ENCODE data around the gene BRINP2.

BRINP2 gene

GRCh38 chr1:177211231-177211630 lies 40.5 kb downstream of the BRINP2 start:
- Histone ChIP-seq H2BK15ac (replicated peaks; ENCODE audit: low read depth) (no peak overlapping the region), H2AK5ac (ENCODE audit: low read length) (no peak overlapping the region), H3K18ac (ENCODE audit: low read length) (no peak overlapping the region), H4K8ac (ENCODE audit: low read depth, low read length) (no peak overlapping the region), H3K9ac (ENCODE audit: low read length) (no peak overlapping the region), H3K4me2 (ENCODE audit: low read length) (no peak overlapping the region), H3K4ac (ENCODE audit: low read depth, low read length) (no peak overlapping the region), H3K79me1 (ENCODE audit: low read length) (no peaks in the 10 kb centered on the region), H3K27me3 (ENCODE audit: insufficient read depth, low read length, poor library complexity) (no peaks in the 10 kb centered on the region), H2BK120ac (ENCODE audit: low read depth, low read length) (no peak overlapping the region), H3K79me2 (ENCODE audit: control insufficient read depth, insufficient read depth, low read length) (no peaks in the 10 kb centered on the region), H3K27ac (ENCODE audit: low read depth, low read length) (no peak overlapping the region), H3K4me3 (ENCODE audit: low read length) (no peak overlapping the region), H3K56ac (ENCODE audit: low read length) (no peak overlapping the region), H3K23ac (ENCODE audit: low read length) (no peak overlapping the region), H2BK5ac (ENCODE audit: low read length) (no peak overlapping the region), H3K36me3 (ENCODE audit: control insufficient read depth, insufficient read depth, low read length) (no peaks in the 10 kb centered on the region), H4K5ac (ENCODE audit: low read length) (no peak overlapping the region), H3K4me1 (ENCODE audit: control insufficient read depth, low read depth, low read length) (no peaks in the 10 kb centered on the region)
- WGBS (ENCODE audit: extremely low coverage, insufficient coverage, low lambda C conversion rate): no CpG with 5 or more reads among the region's 4 CpGs
- no peak for DNase-seq

GRCh38 chr1:177216587-177217202 lies 45.9 kb downstream of the BRINP2 start:
- H3K4me3 ChIP-seq (ENCODE audit: low read length): no peak overlapping the region
- no peak overlapping the region for H3K9ac ChIP-seq (ENCODE audit: low read length)
- no peak overlapping the region for H2BK120ac ChIP-seq (ENCODE audit: low read depth, low read length)
- H3K23ac ChIP-seq (ENCODE audit: low read length): no peak overlapping the region
- H3K18ac ChIP-seq (ENCODE audit: low read length): no peak overlapping the region
- H3K79me2 ChIP-seq (ENCODE audit: control insufficient read depth, insufficient read depth, low read length): no peaks in the 10 kb centered on the region
- H2AK5ac ChIP-seq (ENCODE audit: low read length): no peak overlapping the region
- H3K4ac ChIP-seq (ENCODE audit: low read depth, low read length): no peak overlapping the region
- no peak overlapping the region for H3K56ac ChIP-seq (ENCODE audit: low read length)
- H3K79me1 ChIP-seq (ENCODE audit: low read length): no peaks in the 10 kb centered on the region
- no peaks in the 10 kb centered on the region for H3K36me3 ChIP-seq (ENCODE audit: control insufficient read depth, insufficient read depth, low read length)
- no peak overlapping the region for H3K4me2 ChIP-seq (ENCODE audit: low read length)
- DNase-seq: no peak
- no peak overlapping the region for H2BK15ac ChIP-seq (replicated peaks; ENCODE audit: low read depth)
- no peak overlapping the region for H3K27ac ChIP-seq (ENCODE audit: low read depth, low read length)
- H4K8ac ChIP-seq (ENCODE audit: low read depth, low read length): no peak overlapping the region
- H3K4me1 ChIP-seq (ENCODE audit: control insufficient read depth, low read depth, low read length): no peaks in the 10 kb centered on the region
- H4K5ac ChIP-seq (ENCODE audit: low read length): no peak overlapping the region
- no peak overlapping the region for H2BK5ac ChIP-seq (ENCODE audit: low read length)
- WGBS (ENCODE audit: extremely low coverage, insufficient coverage, low lambda C conversion rate): no CpG with 5 or more reads among the region's 3 CpGs
- no peaks in the 10 kb centered on the region for H3K27me3 ChIP-seq (ENCODE audit: insufficient read depth, low read length, poor library complexity)

- H3K9ac ChIP-seq (ENCODE audit: low read length): no peak overlapping the region
- H3K4me3 ChIP-seq (ENCODE audit: low read length): no peak overlapping the region
- no peak overlapping the region for H2BK5ac ChIP-seq (ENCODE audit: low read length)
- no peak overlapping the region for H4K5ac ChIP-seq (ENCODE audit: low read length)
- no peaks in the 10 kb centered on the region for H3K79me1 ChIP-seq (ENCODE audit: low read length)
- H4K8ac ChIP-seq (ENCODE audit: low read depth, low read length): no peak overlapping the region
- no peaks in the 10 kb centered on the region for H3K79me2 ChIP-seq (ENCODE audit: control insufficient read depth, insufficient read depth, low read length)
- H3K27ac ChIP-seq (ENCODE audit: low read depth, low read length): no peak overlapping the region
- no peak overlapping the region for H2BK15ac ChIP-seq (replicated peaks; ENCODE audit: low read depth)
- no peak overlapping the region for H3K18ac ChIP-seq (ENCODE audit: low read length)
- H2AK5ac ChIP-seq (ENCODE audit: low read length): no peak overlapping the region
- H3K4ac ChIP-seq (ENCODE audit: low read depth, low read length): no peak overlapping the region
- no peak overlapping the region for H2BK120ac ChIP-seq (ENCODE audit: low read depth, low read length)
- H3K36me3 ChIP-seq (ENCODE audit: control insufficient read depth, insufficient read depth, low read length): no peaks in the 10 kb centered on the region
- no peak overlapping the region for H3K23ac ChIP-seq (ENCODE audit: low read length)
- DNase-seq: no peak
- no peaks in the 10 kb centered on the region for H3K4me1 ChIP-seq (ENCODE audit: control insufficient read depth, low read depth, low read length)
- no peaks in the 10 kb centered on the region for H3K27me3 ChIP-seq (ENCODE audit: insufficient read depth, low read length, poor library complexity)
- no peak overlapping the region for H3K4me2 ChIP-seq (ENCODE audit: low read length)
- H3K56ac ChIP-seq (ENCODE audit: low read length): no peak overlapping the region
- WGBS (ENCODE audit: extremely low coverage, insufficient coverage, low lambda C conversion rate): no CpG with 5 or more reads among the region's 3 CpGs
Measured at GRCh38 chr1:177219554-177220458, 49.0 kb downstream of the BRINP2 start.

GRCh38 chr1:177223359-177223758 lies 52.6 kb downstream of the BRINP2 start:
- Histone ChIP-seq H3K27ac (ENCODE audit: low read depth, low read length) (no peak overlapping the region), H2BK15ac (replicated peaks; ENCODE audit: low read depth) (no peak overlapping the region), H2BK5ac (ENCODE audit: low read length) (no peak overlapping the region), H4K8ac (ENCODE audit: low read depth, low read length) (no peak overlapping the region), H2AK5ac (ENCODE audit: low read length) (no peak overlapping the region), H3K4me1 (ENCODE audit: control insufficient read depth, low read depth, low read length) (no peaks in the 10 kb centered on the region), H2BK120ac (ENCODE audit: low read depth, low read length) (no peak overlapping the region), H3K79me2 (ENCODE audit: control insufficient read depth, insufficient read depth, low read length) (no peaks in the 10 kb centered on the region), H3K36me3 (ENCODE audit: control insufficient read depth, insufficient read depth, low read length) (no peaks in the 10 kb centered on the region), H3K4me3 (ENCODE audit: low read length) (no peak overlapping the region), H3K9ac (ENCODE audit: low read length) (no peak overlapping the region), H3K56ac (ENCODE audit: low read length) (no peak overlapping the region), H3K79me1 (ENCODE audit: low read length) (no peaks in the 10 kb centered on the region), H4K5ac (ENCODE audit: low read length) (no peak overlapping the region), H3K4ac (ENCODE audit: low read depth, low read length) (no peak overlapping the region), H3K4me2 (ENCODE audit: low read length) (no peak overlapping the region), H3K23ac (ENCODE audit: low read length) (no peak overlapping the region), H3K27me3 (ENCODE audit: insufficient read depth, low read length, poor library complexity) (no peaks in the 10 kb centered on the region), H3K18ac (ENCODE audit: low read length) (no peak overlapping the region)
- WGBS (ENCODE audit: extremely low coverage, insufficient coverage, low lambda C conversion rate): no CpG with 5 or more reads among the region's 2 CpGs
- no peak for DNase-seq

- no peak overlapping the region for H4K8ac ChIP-seq (ENCODE audit: low read depth, low read length)
- no peak overlapping the region for H3K9ac ChIP-seq (ENCODE audit: low read length)
- H3K56ac ChIP-seq (ENCODE audit: low read length): no peak overlapping the region
- H3K4me1 ChIP-seq (ENCODE audit: control insufficient read depth, low read depth, low read length): no peaks in the 10 kb centered on the region
- H3K36me3 ChIP-seq (ENCODE audit: control insufficient read depth, insufficient read depth, low read length): no peaks in the 10 kb centered on the region
- no peak overlapping the region for H2BK5ac ChIP-seq (ENCODE audit: low read length)
- no peak overlapping the region for H2AK5ac ChIP-seq (ENCODE audit: low read length)
- no peak overlapping the region for H2BK15ac ChIP-seq (replicated peaks; ENCODE audit: low read depth)
- no peak for DNase-seq
- no peaks in the 10 kb centered on the region for H3K79me2 ChIP-seq (ENCODE audit: control insufficient read depth, insufficient read depth, low read length)
- H4K5ac ChIP-seq (ENCODE audit: low read length): no peak overlapping the region
- H3K18ac ChIP-seq (ENCODE audit: low read length): no peak overlapping the region
- no CpG with 5 or more reads among the region's 8 CpGs for WGBS (ENCODE audit: extremely low coverage, insufficient coverage, low lambda C conversion rate)
- H3K27me3 ChIP-seq (ENCODE audit: insufficient read depth, low read length, poor library complexity): no peaks in the 10 kb centered on the region
- H3K27ac ChIP-seq (ENCODE audit: low read depth, low read length): no peak overlapping the region
- no peaks in the 10 kb centered on the region for H3K79me1 ChIP-seq (ENCODE audit: low read length)
- no peak overlapping the region for H3K4ac ChIP-seq (ENCODE audit: low read depth, low read length)
- H2BK120ac ChIP-seq (ENCODE audit: low read depth, low read length): no peak overlapping the region
- H3K4me2 ChIP-seq (ENCODE audit: low read length): no peak overlapping the region
- H3K23ac ChIP-seq (ENCODE audit: low read length): no peak overlapping the region
- no peak overlapping the region for H3K4me3 ChIP-seq (ENCODE audit: low read length)
Measured at GRCh38 chr1:177227978-177228692, 57.4 kb downstream of the BRINP2 start.
